GM20000 (cell line): ENCODE results near the gene MICAL2.

Source experiments
- DNase-seq: peaks from one replicate; pipeline ENCODE4 v3.0.0; 2012; ENCODE audit warnings: low spot score
- TF ChIP-seq, protein P1 (sequence below): IDR thresholded peaks from 2 replicates; pipeline ENCODE4 v1.5.1; 2012; ENCODE audit warnings: mild to moderate bottlenecking, control low read depth; ENCODE audit errors: extremely low read depth, missing control alignments

The MICAL2 gene

GRCh38 chr11:12073886-12074285 is 36.5 kb upstream of the MICAL2 start:
- DNase-seq: no peak
- TF ChIP-seq, protein P1, sequence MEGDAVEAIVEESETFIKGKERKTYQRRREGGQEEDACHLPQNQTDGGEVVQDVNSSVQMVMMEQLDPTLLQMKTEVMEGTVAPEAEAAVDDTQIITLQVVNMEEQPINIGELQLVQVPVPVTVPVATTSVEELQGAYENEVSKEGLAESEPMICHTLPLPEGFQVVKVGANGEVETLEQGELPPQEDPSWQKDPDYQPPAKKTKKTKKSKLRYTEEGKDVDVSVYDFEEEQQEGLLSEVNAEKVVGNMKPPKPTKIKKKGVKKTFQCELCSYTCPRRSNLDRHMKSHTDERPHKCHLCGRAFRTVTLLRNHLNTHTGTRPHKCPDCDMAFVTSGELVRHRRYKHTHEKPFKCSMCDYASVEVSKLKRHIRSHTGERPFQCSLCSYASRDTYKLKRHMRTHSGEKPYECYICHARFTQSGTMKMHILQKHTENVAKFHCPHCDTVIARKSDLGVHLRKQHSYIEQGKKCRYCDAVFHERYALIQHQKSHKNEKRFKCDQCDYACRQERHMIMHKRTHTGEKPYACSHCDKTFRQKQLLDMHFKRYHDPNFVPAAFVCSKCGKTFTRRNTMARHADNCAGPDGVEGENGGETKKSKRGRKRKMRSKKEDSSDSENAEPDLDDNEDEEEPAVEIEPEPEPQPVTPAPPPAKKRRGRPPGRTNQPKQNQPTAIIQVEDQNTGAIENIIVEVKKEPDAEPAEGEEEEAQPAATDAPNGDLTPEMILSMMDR: no peak

DNA sequence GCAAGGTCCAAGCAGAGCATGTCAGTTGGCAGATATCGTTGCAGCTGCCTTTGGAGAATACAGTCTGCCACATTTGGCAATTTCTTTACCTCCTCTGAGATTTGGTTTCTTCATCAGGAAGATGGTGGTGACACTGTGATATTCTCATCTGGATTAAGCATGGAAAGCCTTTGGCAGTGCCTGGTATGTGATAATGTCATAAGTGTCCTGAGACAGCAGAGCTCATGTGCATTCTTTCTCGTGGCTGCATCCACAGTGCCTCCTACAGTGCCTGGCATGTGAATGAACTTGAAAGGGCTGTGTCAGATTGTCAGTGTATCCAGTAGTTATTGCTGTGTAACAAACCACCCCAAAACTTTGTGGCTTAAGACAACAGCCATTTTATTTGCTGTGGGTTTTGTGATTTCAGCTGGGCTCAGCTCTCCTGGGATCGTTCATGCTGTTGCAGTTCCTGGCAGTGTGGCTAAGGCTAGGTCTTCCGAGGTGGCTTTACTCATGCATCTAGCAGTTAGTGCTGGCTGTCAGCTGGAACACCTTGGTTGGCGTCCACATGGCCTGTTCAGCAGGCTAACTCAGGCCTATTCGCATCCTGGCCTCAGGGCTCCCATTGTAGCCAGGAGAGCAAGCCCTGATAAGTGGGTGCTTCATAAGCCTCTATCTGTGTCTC is 35.7 kb upstream of the MICAL2 start:
- TF ChIP-seq, protein P1: no peak
- DNase-seq: no peak

- no peak for DNase-seq
- TF ChIP-seq, protein P1: no peak
Observed at GRCh38 chr11:12075291-12075690, 35.1 kb upstream of the MICAL2 start.

- TF ChIP-seq, protein P1: no peak
- DNase-seq: no peak
Observed at GRCh38 chr11:12075822-12076821, 34.3 kb upstream of the MICAL2 start.

- DNase-seq: no peak
- TF ChIP-seq, protein P1: no peak
Observed at GRCh38 chr11:12076840-12077534, 33.4 kb upstream of the MICAL2 start.

GRCh38 chr11:12077535-12078280 is 32.7 kb upstream of the MICAL2 start:
- TF ChIP-seq, protein P1: no peak
- DNase-seq: no peak
